Measurements from ENCODE around the gene RCBTB2.
"Not testable (repeated sequence)": the region's sequence is repeated elsewhere in the genome, so short reads cannot be mapped to it uniquely, and the experiment has no call there.

- TF ChIP-seq ZC3H10 (CRISPR knock-in tag; IDR thresholded peaks at IDR 0.05); ZFP30 (CRISPR knock-in tag; IDR thresholded peaks at IDR 0.05); POU6F1 (CRISPR knock-in tag; IDR thresholded peaks at IDR 0.05; ENCODE audit: borderline replicate concordance, low read depth); TSHZ2 (CRISPR knock-in tag; IDR thresholded peaks at IDR 0.05); ZNF8 (CRISPR knock-in tag; IDR thresholded peaks at IDR 0.05): not testable (repeated sequence)
- TF ChIP-seq, protein P1, sequence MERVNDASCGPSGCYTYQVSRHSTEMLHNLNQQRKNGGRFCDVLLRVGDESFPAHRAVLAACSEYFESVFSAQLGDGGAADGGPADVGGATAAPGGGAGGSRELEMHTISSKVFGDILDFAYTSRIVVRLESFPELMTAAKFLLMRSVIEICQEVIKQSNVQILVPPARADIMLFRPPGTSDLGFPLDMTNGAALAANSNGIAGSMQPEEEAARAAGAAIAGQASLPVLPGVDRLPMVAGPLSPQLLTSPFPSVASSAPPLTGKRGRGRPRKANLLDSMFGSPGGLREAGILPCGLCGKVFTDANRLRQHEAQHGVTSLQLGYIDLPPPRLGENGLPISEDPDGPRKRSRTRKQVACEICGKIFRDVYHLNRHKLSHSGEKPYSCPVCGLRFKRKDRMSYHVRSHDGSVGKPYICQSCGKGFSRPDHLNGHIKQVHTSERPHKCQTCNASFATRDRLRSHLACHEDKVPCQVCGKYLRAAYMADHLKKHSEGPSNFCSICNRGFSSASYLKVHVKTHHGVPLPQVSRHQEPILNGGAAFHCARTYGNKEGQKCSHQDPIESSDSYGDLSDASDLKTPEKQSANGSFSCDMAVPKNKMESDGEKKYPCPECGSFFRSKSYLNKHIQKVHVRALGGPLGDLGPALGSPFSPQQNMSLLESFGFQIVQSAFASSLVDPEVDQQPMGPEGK (CRISPR knock-in tag; IDR thresholded peaks at IDR 0.05; ENCODE audit: borderline replicate concordance), result not testable (repeated sequence)
Measured at GRCh38 chr13:48579919-48580180, 47.0 kb upstream of the RCBTB2 start.

Measured in SK-N-SH treated with all-trans-retinoic acid at 6 μM for 48 hours (cell line).